Left lung (tissue), 10 donors: ENCODE results near the gene TPM3. TPM values are rescaled to one million over a fixed set of nuclear protein-coding genes. Genes with fewer than 3 reads are reported as not detected.
A peak's percentile ranks its signal among the peaks of the same experiment; 100 is the strongest.

ENCODE experiments used
- ATAC-seq: fragments of 200-7000 bp; cut with Tn5 transposase; one replicate; pipeline ENCODE4 v1.9.1; 2020; ENCODE audit warnings: moderate library complexity
- DNase-seq, 4 donors: peaks; one replicate each; pipeline ENCODE4 v3.0.0-alpha.2; 2013 to 2020
- H3K27ac ChIP-seq, 2 donors: fragments of 200-600 bp; sonication (generic) in 1 of 2; one replicate each; pipeline versions ENCODE4 v1.5.0 to v1.8.0; 2020 to 2021
- H3K27me3 ChIP-seq, 2 donors: fragments of 200-600 bp; sonication (generic) in 1 of 2; one replicate each; pipeline versions ENCODE4 v1.5.0 to v1.8.0; 2020 to 2021
- H3K36me3 ChIP-seq, 2 donors: fragments of 200-600 bp; sonication (generic) in 1 of 2; one replicate each; pipeline versions ENCODE4 v1.5.0 to v1.8.0; 2020 to 2021
- H3K4me1 ChIP-seq, 2 donors: fragments of 200-600 bp; one replicate each; pipeline ENCODE4 v1.8.0; 2021
- H3K4me3 ChIP-seq, 2 donors: fragments of 200-600 bp; sonication (generic) in 1 of 2; one replicate each; pipeline versions ENCODE4 v1.5.0 to v1.8.0; 2020 to 2021; ENCODE audit warnings: mild to moderate bottlenecking in 1 of 2
- H3K9me3 ChIP-seq, 2 donors: fragments of 200-600 bp; sonication (generic) in 1 of 2; one replicate each; pipeline versions ENCODE4 v1.5.0 to v1.8.0; 2020 to 2021
- intact Hi-C, 2 donors: fragments of 100-400 bp; cut with DNase I; formaldehyde crosslinking; loops; one replicate each; pipeline versions ENCODE4 v1.11.2 to v1.14.2; 2022
- polyA plus RNA-seq, 6 donors: library from polyadenylated mRNA; unstranded; fragments of 120-200 nt; gene quantifications; one replicate each; pipeline ENCODE4 v1.2.1, GENCODE V29; 2013; ENCODE audit not compliant: insufficient read length in 6 of 6
- total RNA-seq, 2 donors: library from RNA; stranded (reverse); fragmentation: NEBNext Ultra II Directional; extraction: Animal tissue kit (Norgen Biotek cat#: 25700); gene quantifications; one replicate each; pipeline ENCODE4 v1.2.1, GENCODE V29; 2021
- TF ChIP-seq, protein P1 (sequence below), 2 donors: fragments of 200-600 bp; sonication (generic) in 1 of 2; IDR thresholded peaks; one replicate each; pipeline versions ENCODE4 v1.5.0 to v1.8.0; 2021; ENCODE audit warnings: antibody characterized with exemption in 2 of 2
- donor health status: DM: no; HTN: yes; CAD: no.
- donor health status: DM: no; HTN: no; CAD: no.

The TPM3 gene
- total and polyA plus RNA-seq, 8 donors: 220 to 406 (median 257) TPM

DNA sequence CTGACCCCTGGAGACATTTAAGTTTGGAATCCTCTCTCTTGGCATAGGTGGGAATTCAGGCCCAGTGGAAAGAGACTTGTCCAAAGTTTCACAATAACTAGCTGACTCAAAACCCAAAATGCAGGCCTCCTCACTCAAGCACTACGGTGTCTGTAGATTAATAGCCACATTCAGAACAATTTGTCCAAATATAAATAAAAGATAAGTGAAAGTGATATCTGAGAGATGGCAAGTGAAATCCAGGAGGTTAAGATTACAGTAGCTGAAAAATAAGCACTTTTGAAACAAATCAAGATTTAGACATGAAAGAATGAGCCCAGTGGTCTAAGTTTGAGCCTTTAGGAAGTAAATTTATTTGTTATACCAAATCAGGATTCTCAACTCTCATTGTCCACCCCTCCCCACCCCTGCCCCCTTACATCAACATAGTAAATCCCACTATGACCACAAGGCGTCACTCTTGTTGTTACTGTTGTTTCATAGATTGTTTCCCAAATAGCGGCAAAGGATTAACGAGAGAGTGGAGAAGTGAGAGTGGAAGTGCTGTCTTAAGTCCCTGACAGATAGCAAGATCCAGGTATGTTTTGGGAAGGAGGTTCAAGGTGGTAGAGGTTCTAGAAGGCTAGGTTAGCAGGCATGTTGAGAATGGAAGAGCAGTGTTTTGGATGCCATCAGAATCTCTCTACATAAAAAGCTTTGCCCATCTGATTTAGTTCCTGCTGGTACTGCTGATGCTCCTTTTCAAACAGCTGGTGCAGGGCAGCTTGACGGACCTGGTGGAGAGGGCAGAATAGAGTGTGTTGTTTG is 7.1 kb upstream of the TPM3 start:
- intact Hi-C loops: no loop called here
- ATAC-seq (peak; percentile 76), DNase-seq (peak in 2 of 4 donors; percentile 60 to 76)
- peak overlapping the region; percentile 1 to 10 for H3K27ac ChIP-seq
- H3K4me3 ChIP-seq: no peak overlapping the region
- peaks cover 6 to 7% of the 10 kb centered on the region in 2 donors for H3K4me1 ChIP-seq
- TF ChIP-seq, protein P1, sequence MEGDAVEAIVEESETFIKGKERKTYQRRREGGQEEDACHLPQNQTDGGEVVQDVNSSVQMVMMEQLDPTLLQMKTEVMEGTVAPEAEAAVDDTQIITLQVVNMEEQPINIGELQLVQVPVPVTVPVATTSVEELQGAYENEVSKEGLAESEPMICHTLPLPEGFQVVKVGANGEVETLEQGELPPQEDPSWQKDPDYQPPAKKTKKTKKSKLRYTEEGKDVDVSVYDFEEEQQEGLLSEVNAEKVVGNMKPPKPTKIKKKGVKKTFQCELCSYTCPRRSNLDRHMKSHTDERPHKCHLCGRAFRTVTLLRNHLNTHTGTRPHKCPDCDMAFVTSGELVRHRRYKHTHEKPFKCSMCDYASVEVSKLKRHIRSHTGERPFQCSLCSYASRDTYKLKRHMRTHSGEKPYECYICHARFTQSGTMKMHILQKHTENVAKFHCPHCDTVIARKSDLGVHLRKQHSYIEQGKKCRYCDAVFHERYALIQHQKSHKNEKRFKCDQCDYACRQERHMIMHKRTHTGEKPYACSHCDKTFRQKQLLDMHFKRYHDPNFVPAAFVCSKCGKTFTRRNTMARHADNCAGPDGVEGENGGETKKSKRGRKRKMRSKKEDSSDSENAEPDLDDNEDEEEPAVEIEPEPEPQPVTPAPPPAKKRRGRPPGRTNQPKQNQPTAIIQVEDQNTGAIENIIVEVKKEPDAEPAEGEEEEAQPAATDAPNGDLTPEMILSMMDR (IDR thresholded peaks at IDR 0.05): peak; percentile 29 to 36
- H3K27me3 ChIP-seq: no peaks in the 10 kb centered on the region
- no peaks in the 10 kb centered on the region for H3K9me3 ChIP-seq
- no peaks in the 10 kb centered on the region for H3K36me3 ChIP-seq

DNA sequence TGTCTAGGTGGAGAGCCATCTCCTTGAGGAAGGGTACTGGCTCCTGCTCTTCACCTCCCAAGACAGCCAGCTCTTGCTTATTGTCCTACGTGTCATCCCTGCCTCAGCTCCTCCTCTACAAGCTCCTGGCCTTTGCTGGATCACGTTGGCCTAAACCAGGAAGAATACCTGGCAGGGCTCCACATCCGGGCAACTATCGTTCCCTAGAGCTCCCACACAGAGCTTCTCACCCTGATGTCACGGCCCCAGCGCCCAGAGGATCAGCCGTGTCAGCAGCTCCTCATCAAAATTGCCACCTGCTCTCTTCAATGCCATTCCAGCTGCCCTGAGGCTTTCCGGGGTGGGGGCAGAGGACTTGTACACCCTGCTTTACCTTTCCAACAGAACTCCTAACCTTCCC is 1.9 kb upstream of the TPM3 start:
- intact Hi-C loops: no loop called here
- H3K36me3 ChIP-seq: no peaks in the 10 kb centered on the region
- H3K9me3 ChIP-seq: no peaks in the 10 kb centered on the region
- H3K4me1 ChIP-seq: peaks cover 0 to 2% of the 10 kb centered on the region in 2 donors
- DNase-seq: no peak
- H3K27ac ChIP-seq: no peak overlapping the region
- no peaks in the 10 kb centered on the region for H3K27me3 ChIP-seq
- TF ChIP-seq, protein P1 (IDR thresholded peaks at IDR 0.05): no peak
- H3K4me3 ChIP-seq: no peak overlapping the region
- ATAC-seq: no peak

DNA sequence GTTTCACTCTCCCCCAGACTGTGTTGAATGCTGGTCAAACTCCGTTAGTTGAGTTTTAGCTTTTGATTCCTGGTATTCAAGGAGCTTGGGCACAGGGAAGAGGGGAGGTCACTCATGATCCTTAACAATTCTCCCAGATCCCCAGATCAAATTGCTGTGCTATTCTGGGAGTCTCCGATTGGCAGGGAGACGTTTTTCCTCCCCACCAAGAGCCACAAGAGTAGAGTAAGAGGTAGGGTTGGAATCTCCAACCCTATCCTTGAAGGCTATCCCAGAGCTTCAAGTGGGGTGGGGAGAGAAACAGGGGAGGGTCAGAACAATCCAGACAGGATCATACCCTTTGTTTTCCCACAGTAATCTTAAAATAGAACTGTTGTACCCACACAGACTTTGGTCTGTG is 576 bp upstream of the TPM3 start:
- H3K27ac ChIP-seq: no peak overlapping the region
- no peaks in the 10 kb centered on the region for H3K9me3 ChIP-seq
- intact Hi-C loops: no loop called here

DNA sequence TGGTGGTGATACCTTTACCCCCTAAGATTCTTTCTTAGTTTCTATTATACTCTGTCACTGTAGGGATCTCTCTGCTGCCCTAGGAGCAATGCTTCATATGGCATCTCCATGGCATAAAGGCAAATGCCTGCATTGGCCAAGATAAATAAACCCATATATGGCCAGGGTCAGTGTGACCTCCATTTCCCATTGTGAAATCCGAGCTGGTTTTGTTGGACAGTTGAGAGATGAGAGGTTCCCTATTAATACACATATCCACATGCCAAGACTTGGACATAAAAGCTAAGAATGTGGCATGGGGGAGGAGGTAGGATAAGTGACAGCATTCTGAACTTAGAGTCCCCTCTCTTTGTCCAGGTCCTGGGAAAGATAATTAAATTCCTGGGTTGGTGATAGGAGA is 1.4 kb downstream of the TPM3 start:
- no peaks in the 10 kb centered on the region for H3K36me3 ChIP-seq
- no peaks in the 10 kb centered on the region for H3K4me1 ChIP-seq
- intact Hi-C loops: no loop called here
- H3K9me3 ChIP-seq: no peaks in the 10 kb centered on the region
- TF ChIP-seq, protein P1 (IDR thresholded peaks at IDR 0.05): no peak
- H3K27me3 ChIP-seq: no peaks in the 10 kb centered on the region
- H3K27ac ChIP-seq: no peak overlapping the region
- H3K4me3 ChIP-seq: no peak overlapping the region
- ATAC-seq (peak; percentile 9), DNase-seq (no peak)

More for the DNA sequence above, 576 bp upstream of the TPM3 start:
- ATAC-seq: no peak
- H3K4me3 ChIP-seq: no peak overlapping the region
- TF ChIP-seq, protein P1 (IDR thresholded peaks at IDR 0.05): no peak
- H3K27me3 ChIP-seq: no peaks in the 10 kb centered on the region
- H3K4me1 ChIP-seq: no peaks in the 10 kb centered on the region
- no peak for DNase-seq
- H3K36me3 ChIP-seq: no peaks in the 10 kb centered on the region

DNA sequence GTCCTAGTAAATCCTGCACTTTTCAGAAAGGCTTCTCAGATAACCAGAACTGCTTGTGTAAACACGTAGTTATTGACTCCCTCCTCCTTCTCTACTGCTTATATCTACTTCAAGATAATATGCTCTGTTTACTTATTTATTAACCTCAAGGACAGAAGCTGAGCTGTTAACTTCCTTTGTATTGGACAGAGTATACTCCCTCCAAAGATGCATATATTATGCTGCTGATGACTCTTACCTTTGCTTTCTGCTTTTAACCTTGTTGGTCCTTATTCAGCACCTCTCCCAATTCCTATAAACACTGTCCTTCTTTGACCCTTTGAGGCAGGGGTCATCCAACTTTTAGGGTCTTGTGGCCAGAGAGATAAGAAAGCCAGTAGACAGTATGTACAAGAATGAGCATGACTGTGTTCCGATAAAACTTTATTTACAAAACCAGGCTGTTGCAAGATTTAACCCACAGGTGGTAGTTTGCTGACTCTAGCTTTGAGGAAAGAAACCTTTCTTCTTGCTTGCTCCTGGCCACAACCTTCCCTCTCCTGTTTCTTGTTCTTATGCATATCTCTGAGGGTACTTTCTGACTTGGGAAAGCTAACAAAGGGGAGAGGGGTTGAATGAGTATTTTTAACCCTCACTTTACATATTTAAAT is 4.9 kb downstream of the TPM3 start:
- H3K4me3 ChIP-seq: no peak overlapping the region
- DNase-seq: no peak
- no peak for ATAC-seq
- TF ChIP-seq, protein P1 (IDR thresholded peaks at IDR 0.05): no peak
- intact Hi-C loops: no loop called here
- H3K27ac ChIP-seq: no peak overlapping the region
- no peaks in the 10 kb centered on the region for H3K27me3 ChIP-seq
- peaks cover 0 to 10% of the 10 kb centered on the region in 2 donors for H3K4me1 ChIP-seq
- H3K36me3 ChIP-seq: no peaks in the 10 kb centered on the region
- no peaks in the 10 kb centered on the region for H3K9me3 ChIP-seq
